K562 (cell line): Measurements from ENCODE around the gene CEP162. TPM values are rescaled to one million over a fixed set of nuclear protein-coding genes. Genes with fewer than 3 reads are reported as not detected.

Experiments used
- ATAC-seq: fragments of 200-7000 bp; cut with Tn5 transposase; 3 replicates; pipeline ENCODE4 v1.9.1; 2020; ENCODE audit warnings: moderate library complexity
- BruUV-seq: library from RNA; stranded (reverse); fragments of 400-500 nt; replicated peaks from 2 replicates; lab custom pipeline; 2021; lab: Mats Ljungman, UMichigan
- CTCF ChIA-PET: fragments of 300-600 bp; formaldehyde crosslinking; extraction: SDS; loops from one replicate; lab custom pipeline; 2021; ENCODE audit warnings: low intra/inter-chr PET ratio; lab: Yijun Ruan, JAX
- POLR2A ChIA-PET: fragments of 300-600, 350-650 bp; sonication (Branson Sonifier 250); formaldehyde crosslinking; extraction: SDS; loops from one replicate; lab custom pipeline; 2021; ENCODE audit warnings: antibody characterized with exemption, inconsistent platforms; lab: Yijun Ruan, JAX
- DNase-seq, 4 experiments: peaks; one replicate each; pipeline versions ENCODE4 v3.0.0 to v3.0.0-alpha.2; 2011 to 2018; ENCODE audit warnings: low spot score in 3 of 4, mixed read lengths in 3 of 4; ENCODE audit errors: extremely low read depth in 1 of 4
- FAIRE-seq: peaks from 2 replicates; lab custom pipeline; 2011; peaks lifted over from hg19 to GRCh38; lab: Jason Lieb, UNC
- H2AFZ ChIP-seq: 2 replicates; pipeline ENCODE4 v1.6.0; 2011; ENCODE audit warnings: low read depth, low read length, control low read depth, inconsistent platforms
- H3K27ac ChIP-seq: fragments of 200-600 bp; 3 replicates; pipeline ENCODE4 v1.8.0; 2011; ENCODE audit warnings: low read depth, mild to moderate bottlenecking, control low read depth, inconsistent platforms, low read length, moderate library complexity, mixed read lengths; ENCODE audit errors: extremely low read depth
- H3K27me3 ChIP-seq, 2 experiments: fragments of 300-600 bp in 1 of 2; 2 replicates in 1 of 2; 3 replicates in 1 of 2; pipeline versions ENCODE4 v1.6.0 to v1.8.0; 2011; ENCODE audit warnings: inconsistent platforms in 2 of 2, low read length in 2 of 2, mild to moderate bottlenecking in 1 of 2, mixed read lengths in 1 of 2, moderate library complexity in 1 of 2; ENCODE audit not compliant: control insufficient read depth in 2 of 2, insufficient read depth in 2 of 2
- H3K36me3 ChIP-seq: fragments of 300-600 bp; 3 replicates; pipeline ENCODE4 v1.8.0; 2011; ENCODE audit warnings: mild to moderate bottlenecking, low read length, inconsistent platforms; ENCODE audit not compliant: control insufficient read depth, insufficient read depth
- H3K4me1 ChIP-seq, 2 experiments: fragments of 200-600 bp in 1 of 2; replicated peaks in 1 of 2; 2 replicates in 1 of 2; 3 replicates in 1 of 2; pipeline versions ENCODE4 v1.5.1 to v1.8.0; 2011; ENCODE audit warnings: inconsistent platforms in 2 of 2, low read length in 2 of 2, mild to moderate bottlenecking in 1 of 2, mixed read lengths in 1 of 2, moderate library complexity in 1 of 2; ENCODE audit not compliant: control insufficient read depth in 2 of 2, insufficient read depth in 2 of 2
- H3K4me2 ChIP-seq: 2 replicates; pipeline ENCODE4 v1.6.1; 2011; ENCODE audit warnings: low read length, control low read depth, inconsistent platforms, mixed read lengths; ENCODE audit not compliant: insufficient read depth
- H3K4me3 ChIP-seq: fragments of 200-600 bp; sonication (generic), shearing (Covaris generic); 2 replicates; pipeline ENCODE4 v1.5.1; 2016; ENCODE audit warnings: control low read depth, inconsistent platforms
- H3K79me2 ChIP-seq: fragments of 200-600 bp; 3 replicates; pipeline ENCODE4 v1.8.0; 2011; ENCODE audit warnings: low read length, inconsistent platforms; ENCODE audit not compliant: control insufficient read depth, insufficient read depth
- H3K9ac ChIP-seq, 2 experiments: 2 replicates each; pipeline versions ENCODE4 v1.6.0 to v1.6.1; 2011; ENCODE audit warnings: low read depth in 2 of 2, low read length in 2 of 2, control low read depth in 1 of 2, inconsistent platforms in 1 of 2, mild to moderate bottlenecking in 1 of 2, mixed read lengths in 1 of 2; ENCODE audit not compliant: insufficient read depth in 1 of 2
- H3K9me1 ChIP-seq: one replicate; pipeline ENCODE4 v1.6.0; 2011; ENCODE audit warnings: inconsistent platforms, mild to moderate bottlenecking, low read length, moderate library complexity; ENCODE audit not compliant: control insufficient read depth, insufficient read depth
- H3K9me3 ChIP-seq: replicated peaks from 2 replicates; pipeline ENCODE4 v1.5.1; 2011; ENCODE audit warnings: low read depth, low read length, inconsistent platforms; ENCODE audit not compliant: control insufficient read depth, insufficient read depth
- H4K20me1 ChIP-seq: replicated peaks from 2 replicates; pipeline ENCODE4 v1.6.1; 2011; ENCODE audit warnings: low read length, inconsistent platforms, mixed read lengths; ENCODE audit not compliant: control insufficient read depth, insufficient read depth
- ATF7 ChIP-seq: fragments of 450-650 bp; IDR thresholded peaks from 2 replicates; pipeline ENCODE4 v1.7.1; 2014; ENCODE audit warnings: mild to moderate bottlenecking, moderate library complexity
- BCOR ChIP-seq: fragments of 450-650 bp; IDR thresholded peaks from 2 replicates; pipeline ENCODE4 v1.6.1; 2016
- CTBP1 ChIP-seq: fragments of 450-650 bp; IDR thresholded peaks from 2 replicates; pipeline ENCODE4 v1.6.1; 2016; ENCODE audit warnings: borderline replicate concordance
- GABPB1 ChIP-seq: sonication (generic); formaldehyde crosslinking; IDR thresholded peaks from 2 replicates; pipeline ENCODE4 v1.8.0; 2022; ENCODE audit warnings: mild to moderate bottlenecking, missing genetic modification reagents
- IRF2 ChIP-seq: sonication (generic); formaldehyde crosslinking; IDR thresholded peaks from 2 replicates; pipeline ENCODE4 v1.8.1; 2022; ENCODE audit warnings: mild to moderate bottlenecking, missing genetic modification reagents
- SAP30 ChIP-seq: fragments of 200-600 bp; sonication (generic); IDR thresholded peaks from 2 replicates; pipeline ENCODE4 v1.6.1; 2012; ENCODE audit warnings: borderline replicate concordance, low read depth, mild to moderate bottlenecking, moderate library complexity, low read length, control low read depth, inconsistent platforms; ENCODE audit not compliant: insufficient read depth, poor library complexity, severe bottlenecking
- TCF3 ChIP-seq: sonication (generic); formaldehyde crosslinking; IDR thresholded peaks from 2 replicates; pipeline ENCODE4 v1.4.0; 2020; ENCODE audit warnings: mild to moderate bottlenecking, missing genetic modification reagents
- TEAD1 ChIP-seq, 2 experiments: fragments of 450-650 bp in 1 of 2; sonication (generic) in 1 of 2; formaldehyde crosslinking; IDR thresholded peaks; 2 replicates each; pipeline versions ENCODE4 v1.4.0 to v1.8.0; 2020 to 2022; ENCODE audit warnings: mild to moderate bottlenecking in 2 of 2, missing genetic modification reagents in 1 of 2
- TSC22D4 ChIP-seq: fragments of 450-650 bp; IDR thresholded peaks from 2 replicates; pipeline ENCODE4 v1.6.1; 2016; ENCODE audit warnings: missing genetic modification characterization, missing biosample characterization, control low read depth
- VEZF1 ChIP-seq: fragments of 200-800 bp; sonication (Bioruptor generic); IDR thresholded peaks from 2 replicates; pipeline ENCODE4 v1.6.1; 2017; ENCODE audit warnings: missing genetic modification characterization, missing compliant biosample characterization
- WGBS: fragments of 100-300 bp; shearing (Covaris generic); methylation state at CpG from one replicate; pipeline ENCODE4 v1.1.6; 2016; ENCODE audit warnings: low coverage, mixed read lengths; ENCODE audit not compliant: insufficient coverage; ENCODE audit errors: missing lambda C conversion rate; 5-methylcytosine and 5-hydroxymethylcytosine counted together
- in situ Hi-C: fragments of 300-500 bp; cut with MboI; formaldehyde crosslinking; loops from 4 replicates; pipeline ENCODE4 v1.15.0; 2018; ENCODE audit warnings: inconsistent platforms, mixed read lengths
- intact Hi-C: fragments of 100-400 bp; cut with micrococcal nuclease; formaldehyde crosslinking; loops from 2 replicates; pipeline ENCODE4 v1.14.2; 2022
- polyA plus RNA-seq, 8 experiments: library from polyadenylated mRNA; depleted of rRNA in 4 of 8; stranded (reverse) in 5 of 8; unstranded in 3 of 8; fragments of >200 nt; fragmentation: Nextera tagmentation in 2 of 8; fragmentation: Illumina TruSeq in 1 of 8; extraction: Ambion mirVana in 2 of 8; extraction: Trizol in 1 of 8; gene quantifications; 2 replicates each; pipeline versions ENCODE4 v1.2.1 to v1.2.3, GENCODE V29; 2011 to 2014; ENCODE audit warnings: inconsistent platforms in 1 of 8, missing spikeins in 1 of 8
- total RNA-seq, 7 experiments: library from RNA; depleted of rRNA in 6 of 7; stranded (reverse); fragments of >200 nt in 6 of 7; fragmentation: Illumina TruSeq in 2 of 7; extraction: Trizol in 2 of 7; gene quantifications; 2 replicates each; pipeline versions ENCODE4 v1.2.1 to v1.2.3, GENCODE V29; 2011 to 2021; ENCODE audit warnings: low replicate concordance in 1 of 7
- TF ChIP-seq, protein P1 (sequence below): sonication (generic); formaldehyde crosslinking; IDR thresholded peaks from 2 replicates; pipeline ENCODE4 v1.9.0; 2022; ENCODE audit warnings: mild to moderate bottlenecking, missing genetic modification reagents
- TF ChIP-seq, protein P2 (sequence below), 3 experiments: IDR thresholded peaks in 2 of 3; conservative IDR thresholded peaks in 1 of 3; 2 replicates each; pipeline ENCODE4 v1.5.1; 2011 to 2012; ENCODE audit warnings: low read length in 3 of 3, mild to moderate bottlenecking in 3 of 3, control low read depth in 2 of 3, improper control_type of control experiment in 1 of 3, inconsistent platforms in 1 of 3, low read depth in 1 of 3, mixed read lengths in 1 of 3, moderate library complexity in 1 of 3; ENCODE audit not compliant: insufficient read depth in 2 of 3

The CEP162 gene
- total and polyA plus RNA-seq, 9 of the 15 experiments (the other 6 are each of a cell fraction or from before 2014, with no cell fraction given), result 3.9 to 8.6 (median 6.7) TPM

DNA sequence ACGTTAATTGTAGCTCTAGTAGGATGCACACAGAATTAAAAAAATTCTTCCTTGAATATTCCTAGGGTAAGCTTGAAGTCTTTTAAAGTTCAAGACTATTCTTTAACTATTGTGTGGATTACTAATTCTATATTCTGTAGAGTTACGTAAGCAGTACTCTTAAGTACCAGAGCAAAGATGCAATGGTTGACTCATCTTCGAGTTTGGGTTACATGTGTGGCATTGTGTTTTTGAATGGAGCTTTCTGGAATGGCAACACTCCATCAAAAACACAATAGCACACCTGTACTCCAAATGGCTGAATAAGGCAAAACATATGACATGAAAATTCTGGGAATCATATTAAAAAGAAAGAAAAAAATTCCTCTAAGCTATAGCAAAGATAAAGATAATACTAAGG is 33.5 kb upstream of the CEP162 start (continued):
- TF ChIP-seq VEZF1 (CRISPR knock-in tag), result no peak

DNA sequence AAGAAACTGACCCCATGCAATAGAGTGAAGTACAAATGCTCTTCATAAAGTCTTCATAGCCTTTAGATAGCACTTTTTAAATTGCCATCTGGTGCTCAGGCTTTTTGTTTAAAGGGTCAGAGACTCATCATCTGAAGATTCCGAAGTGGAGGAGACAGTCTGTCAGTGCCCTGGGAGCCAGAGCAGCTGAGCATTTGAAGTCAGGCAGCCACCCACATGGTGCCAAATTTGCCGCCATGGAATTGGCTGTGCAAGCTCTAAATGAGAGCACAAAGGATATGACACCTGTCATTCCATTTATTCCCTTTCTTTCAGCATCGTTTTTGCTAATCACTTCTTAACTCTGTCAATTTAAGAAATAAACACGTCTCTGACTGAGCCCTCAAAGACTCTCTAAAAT is 32.8 kb upstream of the CEP162 start:
- Histone ChIP-seq H2AFZ (peak overlapping the region; percentile 47; the same call in 1 of the 2 replicates), H3K36me3 (no peaks in the 10 kb centered on the region), H3K9ac (no peak overlapping the region), H3K27ac (no peak overlapping the region), H3K79me2 (no peaks in the 10 kb centered on the region), H3K9me3 (no peaks in the 10 kb centered on the region), H3K4me3 (no peak overlapping the region), H3K4me1 (peaks cover 0 to 11% of the 10 kb centered on the region in 2 experiments; a peak in 3 of 5 replicates), H4K20me1 (no peaks in the 10 kb centered on the region), H3K9me1 (no peaks in the 10 kb centered on the region), H3K27me3 (no peaks in the 10 kb centered on the region), H3K4me2 (no peak overlapping the region)
- CTCF ChIA-PET, result no interaction called here
- FAIRE-seq (no peak), DNase-seq (no peak), ATAC-seq (no peak)
- intact Hi-C loops (no loop called here), in situ Hi-C loops (no loop called here)
- 30% methylated on average over 4 of the region's 4 CpGs for WGBS
- BruUV-seq, result no TSS peak
- POLR2A ChIA-PET, result interaction anchor here (1.7 kb wide), 1 partner anchor 10 kb away, joined by 4 read pairs; no protein-coding TSS in a partner anchor
- TF ChIP-seq IRF2 (CRISPR knock-in tag) (no peak), BCOR (no peak), CTBP1 (no peak), GABPB1 (CRISPR knock-in tag) (no peak), ATF7 (no peak), SAP30 (no peak), TSC22D4 (tag) (no peak), TCF3 (CRISPR knock-in tag) (no peak), TEAD1 (CRISPR knock-in tag; IDR thresholded peaks at IDR 0.05) (no peak)
- TF ChIP-seq, protein P1, sequence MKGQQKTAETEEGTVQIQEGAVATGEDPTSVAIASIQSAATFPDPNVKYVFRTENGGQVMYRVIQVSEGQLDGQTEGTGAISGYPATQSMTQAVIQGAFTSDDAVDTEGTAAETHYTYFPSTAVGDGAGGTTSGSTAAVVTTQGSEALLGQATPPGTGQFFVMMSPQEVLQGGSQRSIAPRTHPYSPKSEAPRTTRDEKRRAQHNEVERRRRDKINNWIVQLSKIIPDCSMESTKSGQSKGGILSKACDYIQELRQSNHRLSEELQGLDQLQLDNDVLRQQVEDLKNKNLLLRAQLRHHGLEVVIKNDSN (CRISPR knock-in tag), result no peak
- TF ChIP-seq, protein P2, sequence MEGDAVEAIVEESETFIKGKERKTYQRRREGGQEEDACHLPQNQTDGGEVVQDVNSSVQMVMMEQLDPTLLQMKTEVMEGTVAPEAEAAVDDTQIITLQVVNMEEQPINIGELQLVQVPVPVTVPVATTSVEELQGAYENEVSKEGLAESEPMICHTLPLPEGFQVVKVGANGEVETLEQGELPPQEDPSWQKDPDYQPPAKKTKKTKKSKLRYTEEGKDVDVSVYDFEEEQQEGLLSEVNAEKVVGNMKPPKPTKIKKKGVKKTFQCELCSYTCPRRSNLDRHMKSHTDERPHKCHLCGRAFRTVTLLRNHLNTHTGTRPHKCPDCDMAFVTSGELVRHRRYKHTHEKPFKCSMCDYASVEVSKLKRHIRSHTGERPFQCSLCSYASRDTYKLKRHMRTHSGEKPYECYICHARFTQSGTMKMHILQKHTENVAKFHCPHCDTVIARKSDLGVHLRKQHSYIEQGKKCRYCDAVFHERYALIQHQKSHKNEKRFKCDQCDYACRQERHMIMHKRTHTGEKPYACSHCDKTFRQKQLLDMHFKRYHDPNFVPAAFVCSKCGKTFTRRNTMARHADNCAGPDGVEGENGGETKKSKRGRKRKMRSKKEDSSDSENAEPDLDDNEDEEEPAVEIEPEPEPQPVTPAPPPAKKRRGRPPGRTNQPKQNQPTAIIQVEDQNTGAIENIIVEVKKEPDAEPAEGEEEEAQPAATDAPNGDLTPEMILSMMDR (IDR thresholded peaks at IDR 0.05 in 2 of 3, conservative IDR thresholded peaks at IDR 0.05 in 1 of 3; ENCODE audit: insufficient read depth in 2 of 3, low read depth in 1 of 3, low read length in 3 of 3), result no peak
